Astrocyte of the cerebellum (primary cell): ENCODE data around the gene SIGLEC10.
A peak's percentile ranks its signal among the peaks of the same experiment; 100 is the strongest.
"Not testable (repeated sequence)": the region's sequence is repeated elsewhere in the genome, so short reads cannot be mapped to it uniquely, and the experiment has no call there.

Experiments used
- DNase-seq: peaks from one replicate; pipeline ENCODE4 v3.0.0-alpha.2; 2011; ENCODE audit warnings: low read depth
- H3K4me3 ChIP-seq: 2 replicates; pipeline ENCODE4 v1.5.1; 2011; ENCODE audit warnings: mild to moderate bottlenecking, low read depth, low read length, moderate library complexity
- CTCF ChIP-seq: IDR thresholded peaks from 2 replicates; pipeline ENCODE4 v1.5.1; 2012; ENCODE audit warnings: low read length, low read depth, moderate library complexity, mild to moderate bottlenecking; ENCODE audit errors: missing control alignments
- in situ Hi-C: cut with HindIII; loops from 2 replicates; pipeline ENCODE4 v1.10.0; 2017; ENCODE audit warnings: low sequenced_read_pairs

The SIGLEC10 gene

GRCh38 chr19:51427201-51427600, 9.8 kb upstream of the SIGLEC10 start:
- no peak for TF ChIP-seq CTCF
- no peak overlapping the region for H3K4me3 ChIP-seq
- no peak for DNase-seq
- in situ Hi-C loops, result no loop called here

GRCh38 chr19:51422053-51422448, 4.6 kb upstream of the SIGLEC10 start:
- peak; percentile 90 for TF ChIP-seq CTCF
- DNase-seq, result peak; percentile 6
- no peak overlapping the region for H3K4me3 ChIP-seq
- in situ Hi-C loops, result no loop called here

GRCh38 chr19:51421229-51422052, 4.0 kb upstream of the SIGLEC10 start:
- TF ChIP-seq CTCF, result no peak
- DNase-seq, result no peak
- no peak overlapping the region for H3K4me3 ChIP-seq
- in situ Hi-C loops, result no loop called here

GRCh38 chr19:51420511-51420910, 3.1 kb upstream of the SIGLEC10 start:
- H3K4me3 ChIP-seq, in situ Hi-C loops: not testable (repeated sequence)

GRCh38 chr19:51418707-51419106, 1.3 kb upstream of the SIGLEC10 start:
- in situ Hi-C loops, result no loop called here
- DNase-seq, result no peak
- no peak for TF ChIP-seq CTCF
- no peak overlapping the region for H3K4me3 ChIP-seq

More at GRCh38 chr19:51420511-51420910, 3.1 kb upstream of the SIGLEC10 start:
- not testable (repeated sequence) for DNase-seq

- in situ Hi-C loops, result no loop called here
- DNase-seq, result no peak
- no peak for TF ChIP-seq CTCF
- H3K4me3 ChIP-seq, result no peak overlapping the region
These were observed 342 bp upstream of the SIGLEC10 start for GRCh38 chr19:51417810-51418157.

- in situ Hi-C loops, result not testable (repeated sequence)
These were observed 1.0 kb downstream of the SIGLEC10 start for GRCh38 chr19:51416422-51416821.

More at GRCh38 chr19:51416422-51416821, 1.0 kb downstream of the SIGLEC10 start:
- not testable (repeated sequence) for H3K4me3 ChIP-seq, DNase-seq
